Effector memory CD4-positive, alpha-beta T cell (primary cell): Measurements from ENCODE around the gene SLC1A7.

Experiments used
- DNase-seq, 3 donors: peaks; one replicate each; pipeline ENCODE4 v3.0.0-alpha.2; 2020
- H3K27ac ChIP-seq: 2 replicates; pipeline ENCODE4 v1.7.0; 2013; ENCODE audit warnings: mild to moderate bottlenecking, low read length, moderate library complexity; ENCODE audit not compliant: insufficient read depth, poor library complexity, severe bottlenecking
- H3K27me3 ChIP-seq: replicated peaks from 2 replicates; pipeline ENCODE4 v1.7.0; 2013; ENCODE audit warnings: mild to moderate bottlenecking, low read length; ENCODE audit not compliant: insufficient read depth, control insufficient read depth, poor library complexity, severe bottlenecking
- H3K36me3 ChIP-seq: 2 replicates; pipeline ENCODE4 v1.7.0; 2013; ENCODE audit warnings: mild to moderate bottlenecking, low read length, moderate library complexity; ENCODE audit not compliant: control insufficient read depth, insufficient read depth
- H3K4me1 ChIP-seq: 2 replicates; pipeline ENCODE4 v1.7.0; 2013; ENCODE audit warnings: low read length, mild to moderate bottlenecking; ENCODE audit not compliant: control insufficient read depth, insufficient read depth, poor library complexity, severe bottlenecking
- H3K4me3 ChIP-seq: 2 replicates; pipeline ENCODE4 v1.7.0; 2013; ENCODE audit warnings: low read length, low read depth, mild to moderate bottlenecking; ENCODE audit not compliant: insufficient read depth, poor library complexity, severe bottlenecking
- H3K9me3 ChIP-seq: 2 replicates; pipeline ENCODE4 v1.7.0; 2013; ENCODE audit warnings: mild to moderate bottlenecking, low read length, moderate library complexity; ENCODE audit not compliant: control insufficient read depth

SLC1A7 gene

GRCh38 chr1:53128401-53128800 is 14.0 kb downstream of the SLC1A7 start:
- H3K4me1 ChIP-seq: no peaks in the 10 kb centered on the region

GRCh38 chr1:53127546-53127945 is 14.9 kb downstream of the SLC1A7 start:
- no peak for DNase-seq
- H3K4me1 ChIP-seq: no peaks in the 10 kb centered on the region
- no peak overlapping the region for H3K27ac ChIP-seq
- H3K36me3 ChIP-seq: no peaks in the 10 kb centered on the region
- no peaks in the 10 kb centered on the region for H3K27me3 ChIP-seq
- no peaks in the 10 kb centered on the region for H3K9me3 ChIP-seq
- H3K4me3 ChIP-seq: no peak overlapping the region

More at GRCh38 chr1:53128401-53128800, 14.0 kb downstream of the SLC1A7 start:
- no peaks in the 10 kb centered on the region for H3K9me3 ChIP-seq
- H3K27me3 ChIP-seq: no peaks in the 10 kb centered on the region
- H3K36me3 ChIP-seq: no peaks in the 10 kb centered on the region
- no peak for DNase-seq
- H3K4me3 ChIP-seq: no peak overlapping the region
- H3K27ac ChIP-seq: no peak overlapping the region

GRCh38 chr1:53126495-53126894 is 15.9 kb downstream of the SLC1A7 start:
- DNase-seq: no peak
- H3K4me3 ChIP-seq: no peak overlapping the region
- H3K36me3 ChIP-seq: no peaks in the 10 kb centered on the region
- H3K27me3 ChIP-seq: no peaks in the 10 kb centered on the region
- no peak overlapping the region for H3K27ac ChIP-seq
- H3K4me1 ChIP-seq: no peaks in the 10 kb centered on the region
- no peaks in the 10 kb centered on the region for H3K9me3 ChIP-seq

- DNase-seq: no peak
- Histone ChIP-seq H3K9me3 (no peaks in the 10 kb centered on the region), H3K27me3 (no peaks in the 10 kb centered on the region), H3K4me3 (no peak overlapping the region), H3K4me1 (no peaks in the 10 kb centered on the region), H3K27ac (no peak overlapping the region), H3K36me3 (no peaks in the 10 kb centered on the region)
These were observed 16.6 kb downstream of the SLC1A7 start for GRCh38 chr1:53125623-53126360.

- H3K4me1 ChIP-seq: no peaks in the 10 kb centered on the region
- H3K4me3 ChIP-seq: no peak overlapping the region
- DNase-seq: no peak
- H3K27ac ChIP-seq: no peak overlapping the region
- H3K27me3 ChIP-seq: no peaks in the 10 kb centered on the region
- no peaks in the 10 kb centered on the region for H3K9me3 ChIP-seq
- no peaks in the 10 kb centered on the region for H3K36me3 ChIP-seq
These were observed 17.3 kb downstream of the SLC1A7 start for GRCh38 chr1:53125122-53125521.

GRCh38 chr1:53123453-53124140 is 18.8 kb downstream of the SLC1A7 start:
- DNase-seq: no peak

GRCh38 chr1:53122961-53123413 is 19.5 kb downstream of the SLC1A7 start:
- H3K36me3 ChIP-seq: no peaks in the 10 kb centered on the region
- H3K4me3 ChIP-seq: no peak overlapping the region
- H3K9me3 ChIP-seq: no peaks in the 10 kb centered on the region
- no peak for DNase-seq
- no peaks in the 10 kb centered on the region for H3K27me3 ChIP-seq
- no peaks in the 10 kb centered on the region for H3K4me1 ChIP-seq
- H3K27ac ChIP-seq: no peak overlapping the region

More at GRCh38 chr1:53123453-53124140, 18.8 kb downstream of the SLC1A7 start:
- Histone ChIP-seq H3K27ac (no peak overlapping the region), H3K9me3 (no peaks in the 10 kb centered on the region), H3K27me3 (no peaks in the 10 kb centered on the region), H3K36me3 (no peaks in the 10 kb centered on the region), H3K4me3 (no peak overlapping the region), H3K4me1 (no peaks in the 10 kb centered on the region)

GRCh38 chr1:53122201-53122885 is 20.1 kb downstream of the SLC1A7 start:
- Histone ChIP-seq H3K4me1 (no peaks in the 10 kb centered on the region), H3K27ac (no peak overlapping the region), H3K4me3 (no peak overlapping the region), H3K27me3 (no peaks in the 10 kb centered on the region), H3K9me3 (no peaks in the 10 kb centered on the region), H3K36me3 (no peaks in the 10 kb centered on the region)
- DNase-seq: no peak

GRCh38 chr1:53121319-53122172 is 20.9 kb downstream of the SLC1A7 start:
- DNase-seq: no peak
- no peak overlapping the region for H3K4me3 ChIP-seq
- H3K27me3 ChIP-seq: no peaks in the 10 kb centered on the region
- H3K27ac ChIP-seq: no peak overlapping the region
- H3K4me1 ChIP-seq: no peaks in the 10 kb centered on the region
- no peaks in the 10 kb centered on the region for H3K9me3 ChIP-seq
- no peaks in the 10 kb centered on the region for H3K36me3 ChIP-seq
